GM21723 (cell line): ENCODE data around the gene HID1.
"Not testable (repeated sequence)": the region's sequence is repeated elsewhere in the genome, so short reads cannot be mapped to it uniquely, and the experiment has no call there.

Source experiments
- ATAC-seq: cut with Tn5 transposase; IDR thresholded peaks from one replicate; pipeline ENCODE4 v1.9.1; 2021; ENCODE audit warnings: mild to moderate bottlenecking, moderate library complexity; ENCODE audit not compliant: unreplicated experiment

The HID1 gene

GRCh38 chr17:74923538-74924249 is 48.9 kb downstream of the HID1 start:
- ATAC-seq, result no peak

GRCh38 chr17:74922694-74923537 is 49.6 kb downstream of the HID1 start, which contains the start of gene USH1G:
USH1G (minus strand) TSS chr17:74923255; CDS start chr17:74923073, 182 bp downstream.
- ATAC-seq, result no peak

- no peak for ATAC-seq
These were observed 50.4 kb downstream of the HID1 start for GRCh38 chr17:74922172-74922571.

GRCh38 chr17:74921769-74922168 is 50.8 kb downstream of the HID1 start:
- no peak for ATAC-seq

- ATAC-seq, result no peak
These were observed 51.4 kb downstream of the HID1 start for GRCh38 chr17:74921026-74921681.

- no peak for ATAC-seq
These were observed 51.9 kb downstream of the HID1 start for GRCh38 chr17:74920642-74921025.

GRCh38 chr17:74920306-74920620 is 52.3 kb downstream of the HID1 start:
- ATAC-seq, result no peak

- ATAC-seq, result no peak
These were observed 52.9 kb downstream of the HID1 start for GRCh38 chr17:74919440-74920305.

GRCh38 chr17:74918906-74919305 is 53.7 kb downstream of the HID1 start:
- no peak for ATAC-seq

GRCh38 chr17:74917430-74917829 is 55.1 kb downstream of the HID1 start:
- ATAC-seq, result no peak

GRCh38 chr17:74916851-74917199 is 55.7 kb downstream of the HID1 start:
- no peak for ATAC-seq

- ATAC-seq, result no peak
These were observed 56.3 kb downstream of the HID1 start for GRCh38 chr17:74916136-74916850.

- not testable (repeated sequence) for ATAC-seq
These were observed 61.1 kb downstream of the HID1 start for GRCh38 chr17:74911423-74911822.

GRCh38 chr17:74909097-74909496 is 63.5 kb downstream of the HID1 start:
- ATAC-seq, result not testable (repeated sequence)

- no peak for ATAC-seq
These were observed 65.5 kb downstream of the HID1 start for GRCh38 chr17:74907012-74907411.

GRCh38 chr17:74906214-74906793 is 66.3 kb downstream of the HID1 start:
- not testable (repeated sequence) for ATAC-seq

GRCh38 chr17:74904687-74905409 is 67.7 kb downstream of the HID1 start:
- no peak for ATAC-seq

- no peak for ATAC-seq
These were observed 68.9 kb downstream of the HID1 start for GRCh38 chr17:74903671-74904070.

GRCh38 chr17:74903034-74903433 is 69.5 kb downstream of the HID1 start:
- no peak for ATAC-seq
